NCI-H1694 treated with DMSO at 0.1 percent for 48 hours (cell line): ENCODE results near the gene GAL3ST2.
"Not testable (repeated sequence)": the region's sequence is repeated elsewhere in the genome, so short reads cannot be mapped to it uniquely, and the experiment has no call there.

Experiments
- DNase-seq: peaks from one replicate; lab custom pipeline; 2025; lab: John Stamatoyannopoulos, UW

The GAL3ST2 gene

GRCh38 chr2:241748468-241749256 is 28.0 kb upstream of the GAL3ST2 start:
- no peak for DNase-seq

GRCh38 chr2:241750076-241750840 is 26.4 kb upstream of the GAL3ST2 start:
- no peak for DNase-seq

- no peak for DNase-seq
Observed at GRCh38 chr2:241751152-241751551, 25.5 kb upstream of the GAL3ST2 start.

DNA sequence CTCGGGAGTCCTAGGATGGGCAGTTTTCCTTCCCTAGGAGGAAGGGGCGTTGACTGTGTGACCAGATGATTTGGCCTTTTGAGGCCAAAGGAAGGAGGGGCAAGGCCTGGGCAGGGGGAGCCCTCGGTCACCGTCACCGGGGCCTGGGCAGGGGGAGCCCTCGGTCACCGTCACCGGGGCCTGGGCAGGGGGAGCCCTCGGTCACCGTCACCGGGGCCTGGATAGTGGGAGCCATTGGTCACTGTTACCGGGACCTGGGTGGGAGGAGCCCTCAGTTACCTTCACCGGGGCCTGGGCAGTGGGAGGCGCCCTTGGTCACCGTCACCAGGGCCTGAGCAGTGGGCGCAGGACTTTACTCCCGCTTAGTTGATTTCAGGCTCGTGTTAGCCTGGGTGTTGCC is 24.8 kb upstream of the GAL3ST2 start:
- no peak for DNase-seq

- no peak for DNase-seq
Observed at GRCh38 chr2:241752253-241752652, 24.4 kb upstream of the GAL3ST2 start.

- no peak for DNase-seq
Observed at GRCh38 chr2:241752689-241753276, 23.8 kb upstream of the GAL3ST2 start.

DNA sequence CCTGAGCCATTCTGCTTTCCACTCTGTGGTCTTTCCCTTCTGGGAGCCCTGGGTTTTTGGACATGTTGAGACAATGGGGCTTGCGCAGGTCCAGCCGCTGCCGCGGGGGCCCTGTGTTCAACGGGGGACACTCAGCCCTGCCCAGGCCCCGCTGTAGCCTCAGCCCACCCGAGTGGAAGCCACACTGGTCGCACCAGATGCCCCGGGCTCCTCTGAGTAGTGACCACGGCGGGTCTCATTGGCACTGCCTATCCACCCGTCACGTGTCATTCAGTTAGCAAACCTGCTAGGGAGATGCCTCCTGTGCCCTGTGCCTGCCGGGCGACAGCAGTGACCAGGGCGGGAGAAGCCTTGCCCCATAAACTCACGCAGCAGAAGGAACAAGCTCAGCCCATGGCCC is 23.1 kb upstream of the GAL3ST2 start:
- DNase-seq: no peak

DNA sequence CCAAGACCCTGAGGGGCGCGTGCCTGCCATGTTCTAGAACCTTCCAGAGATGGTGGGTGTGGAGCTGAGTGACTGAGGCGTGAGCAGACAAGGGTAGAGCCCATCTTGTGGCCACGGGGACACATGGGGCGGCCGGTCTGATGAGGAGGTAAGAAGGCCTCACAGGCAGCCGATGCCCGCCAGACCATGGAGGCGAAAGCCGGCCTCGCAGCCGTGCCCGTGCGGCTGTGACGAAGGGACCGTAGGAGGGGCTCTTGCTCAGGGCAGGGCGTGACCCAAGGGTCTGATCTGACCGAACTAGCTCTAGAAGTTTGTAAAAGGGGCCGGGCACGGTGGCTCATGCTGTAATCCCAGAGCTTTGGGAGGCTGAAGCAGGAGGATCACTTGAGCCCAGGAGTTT is 22.6 kb upstream of the GAL3ST2 start:
- no peak for DNase-seq

DNA sequence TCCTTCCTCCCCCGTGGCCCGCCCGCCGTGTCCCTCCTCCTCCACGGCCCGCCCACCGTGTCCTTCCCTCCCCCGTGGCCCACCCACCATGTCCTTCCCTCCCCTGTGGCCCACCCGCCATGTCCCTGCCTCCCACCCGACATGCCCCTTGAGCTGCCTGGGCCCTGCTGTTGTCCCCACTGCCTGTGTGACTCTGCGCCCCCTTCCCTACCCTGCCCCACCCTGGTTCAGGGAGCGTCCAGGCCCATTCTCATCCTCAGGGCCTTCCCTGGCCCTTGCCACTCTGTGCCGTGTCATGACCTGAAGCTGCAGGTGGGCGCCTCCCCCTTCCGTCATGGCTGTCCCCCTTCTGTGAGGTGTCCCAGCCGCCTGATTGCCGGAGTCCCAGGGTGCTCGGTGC is 21.5 kb upstream of the GAL3ST2 start:
- DNase-seq: no peak

- DNase-seq: no peak
Observed at GRCh38 chr2:241755777-241756176, 20.8 kb upstream of the GAL3ST2 start.

DNA sequence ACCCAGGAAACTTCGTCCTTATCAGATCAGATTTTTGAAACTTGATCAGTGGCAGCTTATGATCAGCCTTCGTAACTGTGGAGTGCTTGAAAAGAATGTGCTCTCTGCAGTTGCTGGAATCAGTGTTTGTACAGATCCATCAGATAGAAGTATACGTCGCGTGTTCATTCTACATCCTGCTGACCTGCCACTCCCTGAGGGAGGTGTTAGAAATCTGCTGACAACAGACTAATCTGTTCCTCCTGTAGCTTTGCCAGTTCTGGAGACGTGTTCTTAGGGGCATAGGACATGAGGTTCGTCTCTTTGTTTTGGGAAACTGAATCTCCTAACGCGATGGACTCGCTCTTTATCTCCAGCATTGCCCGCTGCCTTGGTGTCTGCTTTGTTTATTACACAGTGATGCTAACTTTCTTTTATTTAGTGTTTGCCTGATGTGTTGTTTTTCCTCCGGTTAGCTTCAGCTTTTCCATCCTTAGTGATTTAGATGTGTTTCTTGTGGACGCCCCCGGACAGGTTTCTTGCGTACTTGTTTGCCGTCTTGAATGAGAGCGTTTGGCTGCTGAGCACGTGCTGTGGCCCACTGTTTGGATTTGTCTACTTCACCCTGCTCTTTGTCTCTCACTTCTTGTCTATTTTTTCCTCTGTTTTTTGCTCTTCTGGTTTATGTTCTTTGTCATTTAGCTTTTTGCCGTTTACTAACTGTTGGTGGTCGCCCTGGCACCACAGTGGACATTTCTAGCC is 17.4 kb upstream of the GAL3ST2 start:
- no peak for DNase-seq

DNA sequence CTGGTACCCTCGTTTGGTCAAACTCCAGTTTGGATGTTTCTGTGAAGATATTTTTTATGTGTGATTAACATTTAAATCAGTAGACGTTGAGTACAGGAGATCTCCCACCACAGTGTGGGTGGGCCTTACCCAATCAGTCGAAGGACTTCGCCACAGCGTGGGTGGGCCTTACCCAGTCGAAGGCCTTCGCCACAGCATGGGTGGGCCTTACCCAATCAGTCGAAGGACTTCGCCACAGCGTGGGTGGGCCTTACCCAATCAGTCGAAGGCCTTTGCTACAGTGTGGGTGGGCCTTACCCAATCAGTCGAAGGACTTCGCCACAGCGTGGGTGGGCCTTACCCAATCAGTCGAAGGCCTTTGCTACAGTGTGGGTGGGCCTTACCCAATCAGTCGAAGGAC is 16.7 kb upstream of the GAL3ST2 start:
- DNase-seq: not testable (repeated sequence)

GRCh38 chr2:241760301-241760771 is 16.3 kb upstream of the GAL3ST2 start:
- no peak for DNase-seq

DNA sequence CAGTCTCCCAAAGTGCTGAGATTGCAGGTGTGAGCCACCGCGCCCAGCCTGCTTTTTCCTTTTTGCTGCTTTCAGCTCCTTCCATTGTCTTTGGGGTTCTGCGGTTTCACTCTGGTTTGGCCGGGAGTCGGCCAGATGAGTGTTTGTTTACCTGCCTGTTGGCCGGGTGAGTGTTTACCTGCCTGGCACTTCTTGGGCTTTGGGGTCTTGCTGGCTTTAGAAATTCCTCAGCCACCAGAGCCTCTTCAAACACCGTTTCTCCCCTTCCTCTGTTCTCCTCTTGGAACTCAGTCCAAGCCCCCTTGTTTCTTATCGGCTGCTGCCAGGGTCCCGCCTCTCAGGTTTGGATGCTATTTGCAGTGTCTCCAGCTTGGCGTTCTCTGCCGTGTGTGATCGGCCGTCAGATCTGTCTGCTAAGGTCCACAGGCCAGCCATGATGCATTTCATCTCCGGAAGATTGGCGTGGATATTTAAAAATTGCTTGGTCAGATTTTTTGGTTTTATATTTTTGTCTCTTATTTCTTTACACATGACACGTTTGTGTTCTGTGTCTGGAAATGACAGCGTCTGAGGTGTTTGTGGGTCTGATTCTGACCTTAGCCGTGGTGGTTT is 14.2 kb upstream of the GAL3ST2 start:
- DNase-seq: no peak

DNA sequence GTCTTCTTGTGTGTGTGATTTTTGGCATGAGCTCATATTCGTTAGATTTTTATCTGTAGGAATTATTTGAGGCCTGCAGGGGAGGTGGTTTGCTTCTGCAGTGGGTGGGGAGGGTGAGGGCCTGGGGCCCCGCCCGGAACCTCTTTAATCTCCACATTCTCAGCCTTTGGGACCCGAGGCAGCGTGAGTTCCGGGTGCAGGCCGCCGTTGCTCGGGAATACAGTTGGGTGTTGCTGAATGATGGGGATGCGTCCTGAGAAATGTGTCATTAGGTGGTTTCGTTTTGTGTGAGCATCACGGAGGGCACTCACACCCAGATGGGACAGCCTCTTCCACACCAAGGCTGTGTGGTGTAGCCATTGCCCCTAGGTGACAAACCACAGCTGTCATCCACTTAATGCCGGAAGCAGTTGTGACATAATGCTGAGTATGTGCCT is 13.7 kb upstream of the GAL3ST2 start:
- DNase-seq: no peak

DNA sequence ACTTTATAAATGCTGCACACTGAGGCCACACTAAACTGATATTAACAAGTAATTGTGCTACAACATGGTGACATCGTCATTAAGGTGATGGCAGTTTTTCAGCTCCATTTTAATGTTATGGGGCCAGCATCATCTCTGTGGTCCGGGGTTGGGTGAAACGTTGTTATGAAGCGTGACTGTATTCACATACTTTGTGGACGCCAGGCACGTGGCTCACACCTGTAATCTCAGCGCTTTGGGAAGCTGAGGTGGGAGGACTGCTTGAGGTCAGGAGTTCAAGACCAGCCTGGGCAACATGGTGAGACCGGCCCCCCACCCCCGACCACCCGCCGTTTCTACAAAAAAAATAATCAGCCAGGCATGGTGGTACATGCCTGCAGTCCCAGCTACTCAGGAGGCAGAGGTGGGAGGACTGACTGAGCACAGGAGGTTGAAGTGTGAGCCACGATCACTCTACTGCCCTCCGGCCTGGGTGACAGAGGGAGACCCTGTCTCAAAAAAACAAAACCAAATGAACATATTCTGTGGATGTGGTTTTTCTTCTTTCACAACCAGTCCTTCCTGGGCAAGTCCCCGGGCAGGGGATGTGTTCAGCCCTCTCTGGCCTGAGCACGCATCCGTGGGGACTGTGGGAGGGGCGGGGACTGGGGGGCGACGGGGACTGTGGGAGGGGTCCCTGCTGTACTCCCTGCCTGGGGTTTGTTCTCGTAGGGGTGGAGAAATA is 12.9 kb upstream of the GAL3ST2 start:
- no peak for DNase-seq

DNA sequence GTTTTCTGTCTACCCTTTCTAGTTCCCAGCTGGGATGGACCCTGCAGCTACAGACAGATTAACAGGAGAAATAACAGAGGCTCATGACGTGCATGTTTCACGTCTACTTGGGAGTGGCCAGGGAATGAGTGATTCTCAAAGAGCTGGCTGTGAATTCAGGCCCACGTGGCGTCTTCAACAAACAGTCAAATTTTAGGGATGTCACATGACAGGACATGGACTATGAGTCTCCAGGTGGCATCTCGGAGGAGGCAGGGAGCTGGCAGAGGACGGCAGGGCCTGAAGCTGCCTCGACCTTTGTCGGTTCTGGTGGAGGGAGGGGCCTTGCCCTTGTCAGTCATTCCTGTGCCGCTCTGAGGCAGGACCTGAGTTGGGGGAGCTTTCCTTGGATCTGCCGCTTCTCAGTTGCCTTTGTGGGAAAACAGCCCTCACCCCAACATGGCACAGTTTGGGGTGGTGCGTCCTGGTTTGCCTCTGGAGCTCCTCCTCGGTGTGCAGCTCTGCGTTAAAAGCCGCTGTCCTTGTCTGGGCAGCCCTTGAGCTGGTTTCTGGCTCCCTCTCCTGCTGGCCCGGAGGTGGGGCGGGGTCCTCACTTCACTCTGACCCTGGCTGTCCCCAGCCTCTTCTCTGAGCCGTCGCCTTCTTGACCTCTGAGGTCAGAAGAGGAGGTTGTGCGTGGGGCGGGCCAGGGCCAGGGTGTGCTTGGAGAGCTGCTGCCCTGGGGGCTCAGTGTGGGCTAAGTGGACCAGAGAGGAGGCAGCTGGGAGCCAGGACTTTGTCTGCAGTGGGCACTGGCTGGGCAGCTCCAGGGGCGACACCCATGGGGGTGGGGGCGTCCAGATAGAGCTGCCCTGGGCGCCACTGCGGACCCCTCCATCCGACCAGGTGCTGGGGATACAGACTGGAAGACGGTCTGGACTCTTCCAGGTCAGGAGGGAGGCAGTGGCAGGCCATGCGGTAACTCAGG is 12.1 kb upstream of the GAL3ST2 start:
- no peak for DNase-seq

DNA sequence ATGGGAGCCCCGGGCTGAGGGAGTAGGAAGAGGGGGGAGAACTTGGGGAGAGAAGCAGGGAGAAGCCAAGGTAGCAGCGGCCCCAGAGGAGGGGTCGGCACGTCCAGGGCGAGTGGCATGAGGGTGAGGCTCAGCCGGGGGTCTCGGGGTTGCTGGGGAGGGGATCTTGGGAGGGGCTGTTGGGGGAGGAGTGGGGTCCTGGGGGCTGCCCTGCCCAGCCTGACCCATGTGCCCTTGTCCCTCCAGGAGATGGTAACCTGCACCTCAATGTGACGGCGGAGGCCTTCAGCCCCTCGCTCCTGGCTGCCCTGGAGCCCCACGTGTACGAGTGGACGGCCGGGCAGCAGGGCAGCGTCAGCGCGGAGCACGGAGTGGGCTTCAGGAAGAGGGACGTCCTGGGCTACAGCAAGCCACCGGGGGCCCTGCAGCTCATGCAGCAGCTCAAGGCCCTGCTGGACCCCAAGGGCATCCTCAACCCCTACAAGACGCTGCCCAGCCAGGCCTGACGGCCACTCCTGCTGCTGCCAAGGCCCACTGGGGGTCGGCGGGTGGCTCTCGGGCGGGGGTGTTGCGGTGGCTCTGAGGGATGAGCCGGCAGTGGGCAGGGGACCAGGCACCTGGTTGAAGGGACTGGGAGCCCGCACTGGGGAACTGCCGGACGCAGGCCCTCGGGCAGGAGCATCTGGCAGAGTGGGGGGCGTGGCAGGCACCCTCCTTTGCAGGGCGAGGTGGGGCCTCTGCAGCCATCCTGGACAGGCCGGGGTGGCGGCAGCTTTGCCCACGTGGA is 9.0 kb upstream of the GAL3ST2 start:
- no peak for DNase-seq

GRCh38 chr2:241768251-241768711 is 8.3 kb upstream of the GAL3ST2 start:
- DNase-seq: no peak
